ENCODE results near the gene CES3.
"Not testable (repeated sequence)": the region's sequence is repeated elsewhere in the genome, so short reads cannot be mapped to it uniquely, and the experiment has no call there.

The CES3 gene

GRCh38 chr16:66944971-66945370 is 16.1 kb upstream of the CES3 start:
- DNase-seq, result not testable (repeated sequence)

GRCh38 chr16:66945939-66946338 is 15.1 kb upstream of the CES3 start:
- no peak for DNase-seq

- no peak for DNase-seq
Measured at GRCh38 chr16:66946541-66946940, 14.5 kb upstream of the CES3 start.

GRCh38 chr16:66946974-66947301 is 14.1 kb upstream of the CES3 start:
- DNase-seq, result no peak

- DNase-seq, result peak in 42 of 51 donors; percentile 8 to 88 (median 60)
Measured at GRCh38 chr16:66947302-66948065, 13.6 kb upstream of the CES3 start.

GRCh38 chr16:66948134-66948836 is 12.8 kb upstream of the CES3 start:
- DNase-seq, result peak in 6 of 51 donors; percentile 11 to 55 (median 28)

- no peak for DNase-seq
Measured at GRCh38 chr16:66948837-66949225, 12.2 kb upstream of the CES3 start.

- DNase-seq, result no peak
Measured at GRCh38 chr16:66949472-66949871, 11.6 kb upstream of the CES3 start.

GRCh38 chr16:66950437-66950836 is 10.6 kb upstream of the CES3 start:
- DNase-seq, result no peak

- DNase-seq, result no peak
Measured at GRCh38 chr16:66950971-66951790, 9.9 kb upstream of the CES3 start.

GRCh38 chr16:66952430-66953110 is 8.5 kb upstream of the CES3 start:
- DNase-seq, result no peak

- no peak for DNase-seq
Measured at GRCh38 chr16:66953462-66954096, 7.5 kb upstream of the CES3 start.

GRCh38 chr16:66954097-66954659 is 6.9 kb upstream of the CES3 start:
- peak in 39 of 51 donors; percentile 3 to 77 (median 43) for DNase-seq

GRCh38 chr16:66955363-66956153 is 5.5 kb upstream of the CES3 start:
- DNase-seq, result not testable (repeated sequence)

GRCh38 chr16:66956154-66956457 is 5.0 kb upstream of the CES3 start:
- not testable (repeated sequence) for DNase-seq

- no peak for DNase-seq
Measured at GRCh38 chr16:66958857-66959703, 2.0 kb upstream of the CES3 start.

- peak in 1 of 51 donors; percentile 51 for DNase-seq
Measured at GRCh38 chr16:66959704-66960161, 1.3 kb upstream of the CES3 start.

- no peak for DNase-seq
Measured at GRCh38 chr16:66960270-66960669, 796 bp upstream of the CES3 start.

- DNase-seq, result no peak
Measured at GRCh38 chr16:66961914-66962313, 848 bp downstream of the CES3 start.

Measured in hypothalamus (tissue), 51 donors.